ENCODE data around the gene IRF4.

Gene IRF4

GRCh38 chr6:456358-456867 is 64.9 kb downstream of the IRF4 start:
- TF ChIP-seq CTCF (IDR thresholded peaks at IDR 0.05; ENCODE audit: control insufficient read depth, extremely low read depth, insufficient read depth), result no peak
- H3K4me3 ChIP-seq (ENCODE audit: low read depth, low read length), result no peak overlapping the region
- no peak for DNase-seq (ENCODE audit: low read depth)

GRCh38 chr6:456887-457286 is 65.3 kb downstream of the IRF4 start:
- TF ChIP-seq CTCF (IDR thresholded peaks at IDR 0.05; ENCODE audit: control insufficient read depth, extremely low read depth, insufficient read depth), result no peak
- no peak for DNase-seq (ENCODE audit: low read depth)
- no peak overlapping the region for H3K4me3 ChIP-seq (ENCODE audit: low read depth, low read length)
